GM12801 (cell line): Measurements from ENCODE around the gene SH3GLB2.

Experiments
- TF ChIP-seq, protein P1 (sequence below): IDR thresholded peaks from one replicate; pipeline ENCODE4 v1.5.1; 2011; ENCODE audit warnings: control low read depth; ENCODE audit not compliant: insufficient read length; ENCODE audit errors: extremely low read depth

Gene SH3GLB2

DNA sequence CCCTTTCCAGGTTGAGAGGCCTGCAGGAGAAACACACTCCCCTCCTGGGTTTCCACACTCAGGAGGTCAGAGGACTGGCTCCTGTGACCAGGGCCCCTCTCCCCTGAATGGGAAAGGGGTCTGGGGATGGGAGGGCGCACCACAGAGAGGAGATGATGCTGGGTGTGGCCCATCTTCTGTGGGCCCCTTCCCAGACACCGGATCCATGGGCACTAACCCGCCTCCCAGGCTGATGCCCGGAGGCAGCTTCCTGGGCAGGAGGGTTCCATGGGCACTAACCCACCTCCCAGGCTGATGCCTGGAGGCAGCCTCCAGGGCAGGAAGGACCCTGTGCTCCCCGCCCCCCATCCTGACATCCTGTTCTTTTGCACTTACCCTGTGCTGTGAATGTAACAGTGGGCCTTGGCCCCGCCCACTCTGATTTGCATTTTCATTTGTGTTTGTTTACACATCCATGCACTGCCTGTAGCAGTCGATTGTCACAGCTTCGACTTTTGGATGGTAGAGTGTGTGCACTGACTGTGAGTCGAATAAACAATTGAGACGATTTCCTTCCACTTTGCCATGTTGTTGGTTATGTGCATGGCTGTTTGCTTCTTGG, 43.5 kb upstream of the SH3GLB2 start:
- TF ChIP-seq, protein P1, sequence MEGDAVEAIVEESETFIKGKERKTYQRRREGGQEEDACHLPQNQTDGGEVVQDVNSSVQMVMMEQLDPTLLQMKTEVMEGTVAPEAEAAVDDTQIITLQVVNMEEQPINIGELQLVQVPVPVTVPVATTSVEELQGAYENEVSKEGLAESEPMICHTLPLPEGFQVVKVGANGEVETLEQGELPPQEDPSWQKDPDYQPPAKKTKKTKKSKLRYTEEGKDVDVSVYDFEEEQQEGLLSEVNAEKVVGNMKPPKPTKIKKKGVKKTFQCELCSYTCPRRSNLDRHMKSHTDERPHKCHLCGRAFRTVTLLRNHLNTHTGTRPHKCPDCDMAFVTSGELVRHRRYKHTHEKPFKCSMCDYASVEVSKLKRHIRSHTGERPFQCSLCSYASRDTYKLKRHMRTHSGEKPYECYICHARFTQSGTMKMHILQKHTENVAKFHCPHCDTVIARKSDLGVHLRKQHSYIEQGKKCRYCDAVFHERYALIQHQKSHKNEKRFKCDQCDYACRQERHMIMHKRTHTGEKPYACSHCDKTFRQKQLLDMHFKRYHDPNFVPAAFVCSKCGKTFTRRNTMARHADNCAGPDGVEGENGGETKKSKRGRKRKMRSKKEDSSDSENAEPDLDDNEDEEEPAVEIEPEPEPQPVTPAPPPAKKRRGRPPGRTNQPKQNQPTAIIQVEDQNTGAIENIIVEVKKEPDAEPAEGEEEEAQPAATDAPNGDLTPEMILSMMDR: no peak

DNA sequence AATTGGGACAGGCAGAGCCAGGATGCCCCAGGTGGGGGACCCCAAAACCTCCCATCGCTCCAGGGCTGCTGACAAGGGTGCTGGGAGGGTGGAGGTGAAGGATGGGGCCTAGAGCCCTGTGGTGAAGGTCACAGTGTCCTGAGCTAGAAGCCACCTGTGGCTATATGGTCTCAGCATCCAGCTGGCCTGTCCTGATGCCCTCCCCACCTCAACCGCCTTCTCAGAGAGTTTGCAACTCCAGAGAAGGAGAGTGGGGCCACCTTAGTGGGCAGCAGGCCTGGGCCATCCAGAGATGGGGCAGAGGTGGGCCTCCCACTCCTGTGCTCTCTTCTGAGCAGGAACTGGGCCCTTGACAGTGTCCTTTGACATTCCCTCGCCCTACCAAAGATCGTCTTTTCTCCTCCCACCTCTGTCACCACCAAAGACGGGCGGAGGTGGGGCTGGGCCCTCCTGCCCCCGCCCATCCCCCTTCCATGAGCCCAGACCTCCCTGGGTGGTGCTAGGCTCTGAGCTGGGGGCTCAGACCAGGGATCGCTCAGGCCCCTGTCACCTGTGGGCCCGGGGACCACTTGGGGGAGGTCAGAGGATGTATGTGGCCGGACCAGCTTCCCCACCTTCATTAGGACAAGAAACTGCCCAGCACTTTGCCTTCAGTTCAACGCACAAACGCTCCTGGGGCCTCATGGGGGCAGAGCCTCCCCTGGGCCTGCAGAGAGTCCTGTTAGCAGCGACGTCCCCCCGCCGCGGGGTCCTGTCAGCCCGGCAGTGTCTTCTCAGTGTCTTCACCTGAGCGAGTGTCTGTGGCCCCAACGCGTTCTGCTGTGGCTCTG, 42.8 kb upstream of the SH3GLB2 start:
- TF ChIP-seq, protein P1: no peak

DNA sequence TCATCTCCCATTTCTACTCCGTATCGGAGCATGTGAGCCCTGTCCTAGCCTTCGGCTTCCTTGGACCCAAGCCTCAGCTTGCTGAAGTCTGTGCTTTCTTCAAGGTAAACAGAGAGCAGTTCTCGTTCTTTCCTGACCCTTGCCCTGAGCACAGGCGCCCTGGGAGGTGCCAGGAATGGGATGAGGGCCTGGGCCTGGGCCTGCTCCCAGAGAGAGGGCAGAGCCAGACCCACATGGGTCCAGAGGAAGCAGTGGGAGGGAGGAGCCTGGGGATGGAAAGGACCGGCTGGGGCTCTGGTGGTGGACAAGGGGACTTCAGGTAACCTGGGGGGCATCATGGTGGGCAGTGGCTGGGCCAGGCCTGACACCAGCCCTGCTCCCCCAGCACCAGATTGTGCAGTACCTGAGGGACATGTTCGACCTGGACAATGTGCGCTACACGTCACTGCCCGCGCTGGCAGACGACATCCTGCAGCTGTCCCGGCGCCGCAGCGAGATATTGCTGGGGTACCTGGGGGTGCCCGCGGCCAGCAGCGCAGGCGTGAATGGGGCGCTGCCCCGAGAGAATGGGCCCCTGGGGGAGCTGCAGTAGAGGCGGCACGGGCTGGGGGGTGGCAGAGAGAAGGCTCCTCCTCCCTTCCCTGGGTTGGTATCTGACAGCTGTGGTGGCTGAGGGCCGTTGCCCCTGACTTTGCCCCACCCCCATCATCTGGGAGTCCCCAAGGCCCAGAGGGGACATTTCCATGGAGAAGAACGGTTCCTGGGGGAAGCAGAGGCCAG, 41.9 kb upstream of the SH3GLB2 start:
- TF ChIP-seq, protein P1: no peak

DNA sequence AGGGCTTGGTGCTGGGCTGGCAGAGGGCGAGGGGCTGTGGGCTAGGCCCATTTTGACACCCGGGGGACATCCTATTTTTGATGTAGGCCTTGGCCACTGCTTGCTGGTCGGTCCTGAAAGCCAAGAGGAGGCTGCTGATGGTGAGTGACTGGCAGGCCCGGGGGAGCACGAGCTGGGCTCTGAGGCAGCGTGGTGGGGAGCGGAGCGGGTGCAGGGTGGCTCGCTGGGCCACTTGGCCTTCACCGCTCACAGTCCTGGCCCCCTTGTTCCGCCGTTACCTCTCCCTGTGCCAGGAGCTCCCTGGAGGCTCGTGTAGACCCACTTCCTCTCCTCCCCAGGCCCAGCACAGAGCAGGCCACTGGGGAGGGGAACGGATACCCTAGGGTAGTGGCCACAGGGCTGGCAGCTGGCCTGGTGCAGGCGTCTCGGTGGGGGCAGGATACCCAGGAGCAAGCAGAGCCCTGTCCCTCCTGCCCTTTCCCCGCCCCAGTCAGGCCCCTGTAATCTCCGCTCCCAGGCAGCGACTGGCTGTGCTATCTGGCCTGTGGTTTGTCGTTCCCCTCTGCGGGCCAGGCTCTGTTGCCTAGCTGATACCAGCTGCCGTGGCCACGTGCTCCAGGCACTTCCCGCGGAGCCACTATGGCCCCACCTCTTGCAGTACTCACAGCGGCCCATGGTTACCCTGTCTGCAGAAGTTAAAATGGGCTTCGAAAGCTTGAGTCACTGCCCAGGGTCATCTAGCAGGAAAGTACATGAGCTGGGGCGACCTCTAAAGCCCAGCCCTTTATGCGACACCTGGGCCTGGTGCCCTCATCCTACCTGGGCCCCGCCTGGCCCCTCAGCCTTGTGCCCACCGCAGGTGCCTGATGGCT, 41.1 kb upstream of the SH3GLB2 start:
- TF ChIP-seq, protein P1: no peak

DNA sequence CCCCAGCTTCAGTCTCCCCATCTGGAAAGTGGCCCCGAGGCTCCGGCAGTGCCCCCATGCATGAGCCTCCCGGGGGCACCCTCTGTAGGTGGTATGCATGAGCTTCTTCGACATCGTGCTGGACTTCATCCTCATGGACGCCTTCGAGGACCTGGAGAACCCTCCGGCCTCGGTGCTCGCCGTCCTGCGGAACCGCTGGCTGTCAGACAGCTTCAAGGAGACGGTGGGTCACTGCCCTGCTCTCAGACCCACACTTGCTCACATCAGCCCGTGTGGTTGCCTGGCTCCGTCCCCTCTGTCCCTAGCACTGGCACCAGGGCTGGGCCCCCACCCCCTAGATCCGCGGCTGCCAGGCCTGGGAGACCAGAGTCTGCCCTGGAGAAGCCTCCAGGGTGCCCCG, 40.0 kb upstream of the SH3GLB2 start:
- TF ChIP-seq, protein P1: no peak

DNA sequence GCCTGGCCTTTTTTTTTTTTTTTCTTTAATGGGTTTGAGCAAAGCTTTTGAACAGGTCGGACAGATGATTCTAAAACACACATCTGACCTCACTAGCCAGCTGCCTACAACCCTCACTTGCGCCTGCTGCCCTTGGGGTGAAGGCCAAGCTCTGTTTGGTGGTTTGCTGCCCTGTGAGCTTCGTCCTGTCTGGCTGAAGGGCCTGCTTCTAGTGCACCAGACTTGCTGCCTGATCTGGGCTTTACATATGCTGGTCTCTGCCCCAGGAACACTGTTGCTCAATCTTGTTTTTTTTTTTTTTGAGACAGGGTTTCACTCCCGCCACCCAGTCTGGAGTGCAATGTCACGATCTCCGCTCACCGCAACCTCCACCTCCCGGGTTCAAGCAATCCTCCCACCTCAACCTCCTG, 36.4 kb upstream of the SH3GLB2 start:
- TF ChIP-seq, protein P1: no peak
